Anterior cingulate cortex (tissue), 58 donors: Measurements from ENCODE around the gene SKAP2.

Experiments
- DNase-seq, 58 donors: peaks; one replicate each; lab custom pipeline; 2025; lab: John Stamatoyannopoulos, UW

Gene SKAP2

DNA sequence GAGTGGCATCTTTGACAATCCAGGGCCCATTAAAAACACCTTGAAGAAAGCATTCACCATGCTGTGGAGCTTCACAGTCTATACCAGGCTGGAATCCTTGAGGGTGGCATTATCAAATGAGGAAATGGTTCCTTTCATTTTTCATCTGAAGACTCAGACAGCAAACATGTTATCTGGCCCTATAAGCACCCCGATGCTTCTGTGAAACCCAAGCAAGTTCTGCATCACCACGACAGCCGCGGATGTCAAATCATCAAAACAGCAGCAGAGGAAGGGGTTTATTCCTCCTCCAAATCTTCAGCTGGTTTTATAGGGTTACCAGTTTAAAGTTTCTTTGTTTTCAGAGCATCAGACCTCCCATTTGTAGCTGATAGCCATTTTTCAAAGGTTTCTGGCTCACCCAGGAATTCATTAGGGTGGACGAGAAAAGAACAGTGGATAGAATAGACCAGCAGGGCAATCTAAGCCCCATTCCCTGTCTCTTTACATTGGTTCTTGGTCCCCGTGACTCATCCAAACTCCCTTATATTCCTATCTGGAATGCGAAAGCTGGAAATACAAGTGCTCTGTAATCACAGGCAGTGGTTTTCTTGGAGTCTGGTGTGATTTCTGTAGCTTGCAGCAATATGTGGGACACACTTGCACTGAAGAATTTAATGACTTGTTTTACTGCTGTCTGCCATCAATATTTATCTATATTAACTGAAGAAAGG, 217.9 kb downstream of the SKAP2 start:
- DNase-seq: no peak

DNA sequence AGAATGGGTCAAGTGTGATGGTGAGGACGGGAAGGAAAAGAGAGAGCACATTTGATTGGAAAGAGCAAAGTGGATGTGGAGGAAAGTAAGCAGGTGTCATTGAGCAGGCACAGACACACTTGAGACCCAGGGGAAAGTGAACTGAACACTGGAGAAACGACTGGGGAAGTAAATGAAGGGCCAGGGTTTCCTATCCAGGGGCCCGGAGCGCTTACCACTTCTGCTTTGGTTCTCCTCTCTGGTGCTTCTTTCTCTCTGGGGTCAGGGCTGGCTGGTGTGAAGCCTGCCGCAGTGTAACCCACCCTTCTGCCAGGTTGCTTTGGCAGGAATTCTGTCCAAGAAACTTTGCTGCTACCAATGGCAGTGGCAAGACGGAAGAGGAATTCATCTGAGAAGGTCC, 219.3 kb downstream of the SKAP2 start:
- peak in 1 of 58 donors; percentile 6 for DNase-seq

- no peak for DNase-seq
These were observed 222.0 kb downstream of the SKAP2 start for GRCh38 chr7:26642416-26642815.

DNA sequence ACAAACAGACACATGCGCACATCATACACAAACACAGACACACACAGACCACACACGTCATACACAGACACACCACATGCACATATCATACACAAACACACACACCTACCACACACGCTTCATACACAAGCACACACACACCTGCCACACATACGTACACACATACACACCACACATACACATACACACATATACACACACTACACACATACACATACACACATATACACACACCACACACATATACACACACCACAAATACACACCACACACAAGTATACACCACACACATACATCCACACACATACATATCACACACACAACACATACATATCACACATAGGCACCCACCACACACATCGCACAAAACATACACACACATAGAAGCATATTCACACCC, 224.7 kb downstream of the SKAP2 start:
- no peak for DNase-seq

DNA sequence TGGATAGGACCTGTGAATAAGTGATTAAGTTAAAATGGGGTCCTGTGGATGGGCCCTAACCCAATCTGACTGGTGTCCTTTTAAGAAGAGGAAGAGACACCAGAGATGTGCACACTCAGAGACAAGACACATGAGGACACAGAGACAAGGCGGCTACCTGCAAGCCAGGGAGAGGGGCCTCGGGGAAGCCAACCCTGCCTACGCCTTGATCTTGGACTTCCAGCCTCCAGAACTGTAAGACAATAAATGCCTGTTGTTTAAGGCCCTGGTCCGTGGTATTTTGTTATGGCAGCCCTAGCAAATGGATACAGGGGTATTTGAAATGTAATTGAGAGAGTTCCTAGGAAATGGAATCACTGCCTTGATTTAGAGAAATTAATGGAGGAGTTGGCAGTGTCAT, 225.3 kb downstream of the SKAP2 start:
- no peak for DNase-seq

- no peak for DNase-seq
These were observed 226.2 kb downstream of the SKAP2 start for GRCh38 chr7:26638140-26638539.

DNA sequence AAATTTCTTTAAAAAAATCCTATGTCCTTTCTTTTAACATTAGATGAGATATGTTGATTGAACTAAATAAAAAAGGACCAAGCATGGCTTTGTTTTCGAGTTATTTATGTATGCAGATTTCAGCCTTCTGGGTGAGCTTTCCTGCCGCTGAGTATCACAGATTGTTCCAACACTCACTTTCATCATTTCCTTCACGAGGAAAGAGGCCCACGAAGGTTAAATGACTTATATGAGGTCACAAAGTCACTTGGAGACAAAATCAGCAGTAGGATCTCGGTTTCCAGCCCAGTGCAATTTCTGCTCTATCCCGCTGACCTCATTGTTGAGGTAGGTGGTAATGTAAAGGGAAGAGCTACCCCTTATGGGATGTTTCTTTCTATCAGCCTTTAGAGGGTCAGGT, 226.8 kb downstream of the SKAP2 start:
- DNase-seq: no peak

DNA sequence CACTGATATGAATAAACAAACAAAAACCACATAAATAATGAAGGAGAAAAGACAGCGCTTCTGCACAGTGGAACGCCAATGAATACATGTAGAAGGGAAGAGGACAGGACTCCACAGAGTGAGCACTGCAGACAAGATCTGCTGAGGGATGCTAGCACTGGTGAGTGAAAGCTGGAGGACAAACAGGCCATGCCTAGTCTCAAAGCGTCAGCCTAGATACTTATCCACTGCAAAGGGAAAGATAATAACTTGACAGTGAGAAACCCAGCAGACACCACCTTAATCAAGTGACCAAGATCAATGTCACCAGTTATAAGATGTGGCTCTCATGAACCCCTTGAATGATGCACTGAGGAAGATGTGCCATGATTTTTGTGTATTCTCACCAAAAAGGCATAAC, 227.6 kb downstream of the SKAP2 start:
- no peak for DNase-seq

DNA sequence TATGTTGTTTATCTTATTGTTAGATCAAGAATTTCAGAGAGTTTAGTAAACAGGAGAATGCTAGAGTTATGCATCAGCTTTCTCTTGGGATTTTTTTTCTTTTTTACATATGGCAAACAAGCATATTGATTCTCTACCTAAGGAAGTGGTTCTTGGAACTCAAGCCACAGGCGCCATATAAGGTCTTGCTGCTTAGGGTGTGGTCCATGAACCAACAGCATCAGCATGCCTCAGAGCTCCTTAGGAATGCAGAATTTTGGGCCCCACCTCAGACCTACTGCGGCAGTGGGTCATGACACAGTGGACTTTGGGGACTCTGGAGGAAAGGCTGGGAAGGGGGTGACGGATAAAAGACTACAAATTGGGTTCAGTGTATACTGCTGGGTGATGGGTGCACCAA, 230.8 kb downstream of the SKAP2 start:
- DNase-seq: no peak

DNA sequence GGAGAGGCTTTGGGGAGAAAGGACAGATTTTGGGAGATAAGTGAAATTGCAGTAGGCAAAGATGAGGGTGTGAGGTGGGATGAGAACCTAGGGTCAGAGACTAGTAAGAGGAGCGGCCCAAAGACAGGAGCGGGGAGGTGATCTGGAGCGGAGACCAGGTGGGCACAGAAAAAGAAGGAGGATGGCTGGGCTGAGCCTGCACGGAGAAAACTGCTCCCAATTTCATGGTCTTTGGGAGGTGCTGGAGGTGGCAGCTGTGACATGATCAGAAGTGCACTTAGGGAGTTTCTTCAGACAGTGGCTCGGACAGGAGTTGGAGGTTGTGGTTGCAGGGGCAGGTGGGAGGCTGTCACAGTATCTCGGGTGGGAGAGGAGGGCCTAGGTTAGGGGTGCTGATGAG, 232.8 kb downstream of the SKAP2 start:
- no peak for DNase-seq

- DNase-seq: no peak
These were observed 233.3 kb downstream of the SKAP2 start for GRCh38 chr7:26630941-26631580.

DNA sequence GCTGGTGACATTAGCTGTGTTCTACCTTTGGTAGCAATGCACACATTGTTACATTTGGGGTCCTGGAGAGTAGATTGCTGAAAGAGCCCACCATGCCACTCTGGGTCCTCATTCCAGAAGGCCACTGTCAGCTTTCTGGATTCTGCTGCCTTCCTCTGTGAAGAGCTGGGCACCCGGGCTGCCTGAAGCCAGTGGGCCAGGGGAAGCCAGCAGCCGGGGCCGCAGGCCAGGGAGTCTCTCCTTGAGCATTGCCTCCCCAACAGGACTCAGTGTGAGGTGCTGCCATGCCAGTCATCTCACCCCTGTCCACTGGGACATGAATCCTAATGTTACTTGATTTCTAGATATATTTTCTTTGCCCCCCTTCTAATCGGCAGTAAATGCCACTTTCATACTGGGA, 234.0 kb downstream of the SKAP2 start:
- no peak for DNase-seq

GRCh38 chr7:26629696-26630095, 234.7 kb downstream of the SKAP2 start:
- no peak for DNase-seq

- DNase-seq: peak in 17 of 58 donors; percentile 7 to 61 (median 17)
These were observed 236.5 kb downstream of the SKAP2 start for GRCh38 chr7:26627891-26628341.

- no peak for DNase-seq
These were observed 237.2 kb downstream of the SKAP2 start for GRCh38 chr7:26627221-26627620.

- no peak for DNase-seq
These were observed 237.7 kb downstream of the SKAP2 start for GRCh38 chr7:26626687-26627086.

- no peak for DNase-seq
These were observed 238.2 kb downstream of the SKAP2 start for GRCh38 chr7:26626156-26626555.

GRCh38 chr7:26625286-26625685, 239.1 kb downstream of the SKAP2 start:
- DNase-seq: no peak

- no peak for DNase-seq
These were observed 239.6 kb downstream of the SKAP2 start for GRCh38 chr7:26624839-26625238.

DNA sequence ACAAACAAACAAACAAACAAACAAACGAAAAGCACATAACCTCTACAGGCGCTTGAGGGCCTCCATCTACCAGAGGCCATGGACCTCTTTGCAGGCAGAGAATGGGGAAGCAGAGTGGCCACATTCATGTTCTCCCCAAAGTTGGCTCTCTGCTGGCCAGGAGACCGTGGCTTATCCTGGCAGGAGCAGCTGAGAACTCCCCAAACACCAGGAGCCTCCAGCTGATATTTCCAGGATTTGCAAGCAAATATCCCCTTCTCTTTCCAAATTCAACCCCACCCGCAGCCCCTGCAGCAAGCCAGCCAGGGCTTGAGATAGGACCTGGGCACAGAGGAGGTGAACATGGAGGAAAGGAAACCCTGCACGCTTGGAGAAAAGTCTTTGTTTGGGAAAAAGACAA, 240.0 kb downstream of the SKAP2 start:
- no peak for DNase-seq

- no peak for DNase-seq
These were observed 244.0 kb downstream of the SKAP2 start for GRCh38 chr7:26620352-26620751.

DNA sequence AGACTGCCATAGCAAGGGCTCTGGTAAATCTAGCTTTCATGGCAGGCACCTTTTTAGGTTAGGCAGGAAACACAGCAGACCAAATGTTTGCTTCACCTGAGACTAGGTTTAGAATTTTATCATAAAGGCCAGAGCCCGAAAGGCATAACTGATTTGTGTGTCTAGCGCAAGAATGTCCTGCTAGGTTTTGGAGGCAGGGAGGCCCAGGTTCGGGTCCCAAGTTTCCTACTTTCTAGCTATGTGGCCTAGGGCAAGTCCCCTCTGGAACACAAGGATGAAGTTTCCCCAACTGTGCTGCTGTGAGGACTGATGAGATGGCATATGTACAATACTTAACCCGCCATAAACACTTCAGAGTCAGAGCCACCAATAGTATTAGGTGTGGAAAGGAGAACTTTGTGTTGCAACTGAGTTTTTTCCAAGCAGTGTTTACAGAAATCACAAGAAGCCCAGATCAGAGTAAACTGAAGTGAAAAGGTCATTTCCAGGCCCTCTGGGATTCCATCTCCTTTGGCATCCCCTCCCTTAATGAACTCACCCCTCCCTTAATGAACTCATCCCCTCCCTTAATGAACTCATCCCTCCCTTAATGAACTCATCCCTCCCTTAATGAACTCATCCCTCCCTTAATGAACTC, 244.9 kb downstream of the SKAP2 start:
- no peak for DNase-seq
